Hepatic stellate cell (primary cell): Measurements from ENCODE around the gene POLK.
A peak's percentile ranks its signal among the peaks of the same experiment; 100 is the strongest.
"Not testable (repeated sequence)": the region's sequence is repeated elsewhere in the genome, so short reads cannot be mapped to it uniquely, and the experiment has no call there.

Experiments used
- DNase-seq: peaks from one replicate; pipeline ENCODE4 v3.0.0; 2011; ENCODE audit warnings: low spot score

POLK gene

GRCh38 chr5:75510836-75511434, 756 bp upstream of the POLK start:
- peak; percentile 22 for DNase-seq

GRCh38 chr5:75512383-75513074, 838 bp downstream of the POLK start:
- no peak for DNase-seq

DNA sequence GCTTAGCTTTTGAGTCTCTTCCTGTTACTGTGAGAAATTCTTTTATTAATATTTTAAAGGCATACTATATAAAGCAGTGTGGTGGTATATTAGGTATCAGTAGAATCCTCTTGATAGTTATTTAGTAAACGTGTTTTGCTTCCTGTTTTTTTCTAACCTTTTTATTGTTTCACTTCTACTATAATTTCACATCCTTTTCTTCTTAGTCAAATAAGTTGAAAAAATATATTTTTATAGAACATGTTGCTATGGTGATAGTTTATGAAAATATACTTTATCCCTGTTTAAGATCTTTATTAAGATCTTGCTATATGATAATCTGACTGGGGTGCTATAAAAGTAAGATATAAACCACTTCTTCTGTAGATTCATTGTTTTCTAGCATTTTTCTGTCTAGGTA, 2.1 kb downstream of the POLK start:
- DNase-seq: no peak

DNA sequence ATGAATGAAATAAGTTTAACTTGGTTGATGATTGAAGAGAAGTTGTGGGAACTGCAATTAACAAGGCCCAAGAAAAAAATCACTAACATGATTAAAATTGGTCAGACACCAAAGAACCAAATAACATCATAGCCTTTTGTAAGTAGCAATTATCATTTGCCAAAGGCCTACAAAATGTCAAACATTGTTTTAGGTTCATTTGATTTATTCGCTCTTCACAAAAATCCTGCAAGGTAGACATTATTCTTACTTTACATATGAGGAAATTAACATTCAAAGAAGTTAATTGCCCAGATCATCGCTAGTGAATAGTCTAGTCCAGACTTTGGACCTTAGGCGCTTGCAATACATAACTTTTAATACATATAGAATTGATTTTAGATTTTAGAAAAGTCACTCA, 2.6 kb downstream of the POLK start:
- no peak for DNase-seq

GRCh38 chr5:75519761-75520160, 8.1 kb downstream of the POLK start:
- no peak for DNase-seq

- DNase-seq: no peak
Measured at GRCh38 chr5:75521195-75521594, 9.5 kb downstream of the POLK start.

DNA sequence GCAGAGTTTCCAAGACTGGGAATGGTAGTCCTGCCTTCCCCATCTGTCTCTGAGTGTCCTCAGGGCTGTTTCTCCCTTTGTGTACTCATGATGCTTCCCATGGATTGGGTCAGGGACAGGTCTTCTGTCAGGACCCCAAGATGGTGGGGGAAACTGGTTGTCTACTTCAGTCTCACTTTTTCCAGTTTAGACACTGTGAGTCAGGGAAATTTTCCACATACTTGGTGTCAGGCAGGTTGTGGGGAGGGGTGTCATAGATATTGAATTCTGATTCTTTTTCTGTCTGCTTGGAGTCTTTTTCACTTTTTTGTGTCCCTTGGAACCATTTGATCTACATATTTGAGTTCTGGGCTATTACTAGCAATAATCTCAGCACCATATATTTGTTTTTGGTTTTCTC, 10.3 kb downstream of the POLK start:
- DNase-seq: no peak

GRCh38 chr5:75522542-75522941, 10.9 kb downstream of the POLK start:
- DNase-seq: no peak

GRCh38 chr5:75523275-75523674, 11.6 kb downstream of the POLK start:
- DNase-seq: no peak

GRCh38 chr5:75524071-75524470, 12.4 kb downstream of the POLK start:
- DNase-seq: no peak

GRCh38 chr5:75524591-75524990, 12.9 kb downstream of the POLK start:
- DNase-seq: no peak

GRCh38 chr5:75525344-75525743, 13.7 kb downstream of the POLK start:
- DNase-seq: no peak

- no peak for DNase-seq
Measured at GRCh38 chr5:75526070-75526469, 14.4 kb downstream of the POLK start.

GRCh38 chr5:75529185-75529584, 17.5 kb downstream of the POLK start:
- no peak for DNase-seq

DNA sequence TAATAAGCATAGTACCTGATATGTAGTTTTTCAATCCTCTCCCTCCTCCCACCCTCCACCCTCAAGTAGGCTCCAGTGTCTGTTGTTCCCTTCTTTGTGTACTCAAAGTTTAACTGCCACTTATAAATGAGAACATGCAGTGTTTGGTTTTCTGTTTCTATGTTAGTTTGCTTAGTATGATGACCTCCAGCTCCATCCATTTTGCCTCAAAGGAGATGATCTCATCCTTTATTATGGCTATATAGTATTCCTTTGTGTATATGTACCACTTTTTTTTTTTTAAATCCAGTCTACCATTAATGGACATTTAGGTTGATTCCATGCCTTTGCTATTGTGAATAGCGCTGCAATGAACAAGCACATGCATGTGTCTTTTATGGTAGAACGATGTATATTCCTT, 20.5 kb downstream of the POLK start:
- DNase-seq: no peak

GRCh38 chr5:75533716-75534115, 22.0 kb downstream of the POLK start:
- not testable (repeated sequence) for DNase-seq

DNA sequence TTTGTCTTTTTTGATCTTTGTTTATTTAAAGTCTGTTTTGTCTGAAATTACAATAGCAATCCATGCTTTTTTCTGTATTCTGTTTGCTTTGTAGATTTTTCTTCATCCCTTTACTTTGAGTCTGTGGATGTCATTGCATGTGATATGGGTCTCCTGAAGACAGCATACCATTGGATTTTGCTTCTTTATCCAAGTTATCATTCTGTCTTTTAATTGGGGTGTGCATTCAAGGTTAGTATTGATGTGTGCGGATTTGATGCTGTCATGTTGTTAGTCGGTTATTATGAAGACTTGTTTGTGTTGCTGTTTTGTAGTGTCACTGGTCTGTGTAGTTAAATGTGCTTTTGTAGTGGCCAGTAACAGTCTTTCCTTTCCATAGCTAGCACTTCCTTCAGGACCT, 23.0 kb downstream of the POLK start:
- no peak for DNase-seq

DNA sequence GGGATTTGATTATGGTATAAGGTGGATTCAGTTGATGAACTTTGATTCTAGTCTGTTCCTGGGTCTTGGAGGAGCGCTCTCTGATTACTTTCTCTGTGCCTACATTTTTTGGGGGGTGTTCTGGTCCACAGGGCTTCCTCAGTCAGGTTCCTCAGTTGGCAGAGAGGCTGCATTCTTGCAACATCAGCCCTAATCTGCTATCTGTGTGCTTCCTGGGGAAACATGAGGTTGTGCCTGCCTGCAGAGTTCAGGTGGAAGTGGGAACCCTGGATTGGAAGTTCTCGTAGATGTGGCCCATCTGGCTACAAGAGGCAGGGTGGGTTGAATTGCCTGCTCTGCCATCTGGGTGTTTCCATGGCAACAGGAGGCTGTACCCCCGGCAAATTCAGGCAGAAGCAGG, 24.5 kb downstream of the POLK start:
- DNase-seq: no peak

GRCh38 chr5:75536694-75537360, 25.1 kb downstream of the POLK start:
- no peak for DNase-seq

GRCh38 chr5:75538211-75538610, 26.5 kb downstream of the POLK start:
- no peak for DNase-seq

DNA sequence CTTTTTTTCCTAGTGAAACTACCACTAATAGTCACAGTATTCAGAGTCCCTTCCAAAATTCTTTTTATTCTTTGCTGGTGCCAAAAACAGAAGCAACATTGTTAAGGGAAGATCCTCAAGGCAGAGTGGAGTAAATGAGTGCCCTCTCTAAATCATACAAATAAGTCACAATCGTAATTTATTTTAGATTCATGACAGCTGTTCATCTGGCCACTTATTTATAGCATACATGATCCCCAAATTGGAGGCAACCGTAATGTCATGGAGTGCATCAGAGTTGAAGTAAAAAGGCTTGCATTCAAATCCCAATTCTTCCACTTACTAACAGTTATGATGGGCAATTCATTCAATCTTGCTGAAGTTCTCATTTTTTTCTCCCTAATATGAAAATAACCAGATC, 33.4 kb downstream of the POLK start:
- no peak for DNase-seq

GRCh38 chr5:75546830-75547229, 35.1 kb downstream of the POLK start:
- no peak for DNase-seq

DNA sequence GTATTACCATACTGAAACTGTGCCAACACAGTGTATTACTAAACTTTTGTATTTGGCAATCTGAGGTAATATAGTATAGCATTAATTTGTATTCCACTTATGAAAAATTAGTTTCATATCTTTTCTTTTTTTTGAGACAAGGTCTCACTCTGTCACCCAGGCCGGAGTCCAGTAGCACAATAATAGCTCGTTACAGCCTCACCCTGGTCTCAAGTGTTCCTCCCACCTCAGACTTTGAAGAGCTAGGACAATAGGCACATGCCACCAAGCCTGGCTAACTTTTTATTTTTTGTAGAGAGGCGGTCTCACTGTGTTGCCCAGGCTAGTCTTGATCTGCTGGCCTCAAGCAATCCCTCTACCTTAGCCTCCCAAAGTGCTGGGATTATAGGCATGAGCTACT, 36.1 kb downstream of the POLK start:
- no peak for DNase-seq

GRCh38 chr5:75550597-75550996, 38.9 kb downstream of the POLK start:
- DNase-seq: no peak
